ENCODE measurements around the gene MST1. TPM values are rescaled to one million over a fixed set of nuclear protein-coding genes. Genes with fewer than 3 reads are reported as not detected.

MST1 gene
- total and polyA plus RNA-seq, 9 of the 15 experiments (the other 6 are each of a cell fraction or from before 2014, with no cell fraction given) = 0.08 to 1.8 (median 0.40) TPM

DNA sequence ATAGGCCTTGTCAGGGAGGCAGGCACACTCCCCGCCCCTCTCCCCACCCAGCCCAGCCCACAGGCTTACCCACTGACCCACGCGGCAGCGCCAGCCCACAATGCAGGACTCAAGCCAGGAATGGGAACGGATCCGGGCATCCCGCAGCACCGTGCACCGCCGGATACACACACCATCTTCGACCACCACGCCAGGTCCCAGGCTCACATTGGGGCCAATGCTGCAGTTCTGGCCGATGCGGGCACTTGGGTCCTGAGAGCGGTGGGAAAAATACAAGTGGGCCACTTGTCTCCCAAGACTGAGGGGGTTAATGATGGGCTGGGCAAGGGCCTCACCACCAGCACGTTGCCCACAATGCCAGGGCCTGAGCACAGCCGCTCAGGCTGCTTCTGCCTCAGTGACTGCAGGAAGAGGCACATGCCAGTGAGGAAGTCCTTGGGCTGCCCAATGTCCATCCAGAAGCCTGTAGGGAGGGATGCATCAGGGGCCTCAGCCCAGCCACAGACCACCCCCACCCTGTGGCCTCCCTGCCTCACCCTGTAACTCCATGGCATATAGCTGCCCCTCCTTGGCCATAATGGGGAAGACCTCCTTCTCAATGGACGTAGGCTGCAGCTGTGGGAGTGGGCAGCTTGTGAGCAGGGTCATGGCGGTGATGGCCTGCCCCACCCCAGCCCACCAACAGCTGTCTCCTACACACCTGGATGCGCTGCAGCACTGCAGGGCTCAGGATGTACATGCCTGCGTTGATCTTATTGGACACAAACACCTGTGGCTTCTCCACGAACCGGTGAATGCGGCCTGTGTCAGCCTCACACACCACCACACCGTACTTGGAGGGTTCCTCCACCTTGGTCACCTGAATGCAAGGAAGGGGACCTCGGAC is 32.9 kb upstream of the MST1 start:
- H3K27ac ChIP-seq (ENCODE audit: extremely low read depth, low read depth, low read length) = peak overlapping the region; percentile 90; the same call in 1 of the 3 replicates
- DNase-seq (ENCODE audit: extremely low read depth in 1 of 4, low spot score in 3 of 4) = no peak

More for the DNA sequence above, 32.9 kb upstream of the MST1 start:
- 93% methylated on average over 15 of the region's 26 CpGs for WGBS (ENCODE audit: insufficient coverage, low coverage, missing lambda C conversion rate)
- in situ Hi-C loops (cut with MboI) = no loop called here
- Histone ChIP-seq H3K9me3 (replicated peaks; ENCODE audit: control insufficient read depth, insufficient read depth, low read depth, low read length) (no peaks in the 10 kb centered on the region), H2AFZ (ENCODE audit: low read depth, low read length) (no peak overlapping the region), H3K9me1 (ENCODE audit: control insufficient read depth, insufficient read depth, low read length) (no peaks in the 10 kb centered on the region), H3K79me2 (ENCODE audit: control insufficient read depth, insufficient read depth, low read length) (peaks cover 12% of the 10 kb centered on the region), H3K4me3 (peak overlapping the region; percentile 99), H3K4me1 (replicated peaks in 1 of 2; ENCODE audit: control insufficient read depth in 2 of 2, insufficient read depth in 2 of 2, low read length in 2 of 2) (peaks cover 2 to 41% of the 10 kb centered on the region in 2 experiments; a peak in 4 of 5 replicates), H4K20me1 (replicated peaks; ENCODE audit: control insufficient read depth, insufficient read depth, low read length) (0 out of 2 replicates have a peak, but pooled peaks cover 3% of the 10 kb centered on the region), H3K27me3 (ENCODE audit: control insufficient read depth in 2 of 2, insufficient read depth in 2 of 2, low read length in 2 of 2) (no peaks in the 10 kb centered on the region), H3K4me2 (ENCODE audit: insufficient read depth, low read length) (peak overlapping the region; percentile 93; the same call in 1 of the 2 replicates), H3K9ac (ENCODE audit: insufficient read depth in 1 of 2, low read depth in 2 of 2, low read length in 2 of 2) (peak overlapping the region; percentile 95 to 100; a peak in 3 of 4 replicates), H3K36me3 (ENCODE audit: control insufficient read depth, insufficient read depth, low read length) (peaks cover 63% of the 10 kb centered on the region; the same call in 2 of the 3 replicates)
- FAIRE-seq = no peak
- no peak for ATAC-seq
- intact Hi-C loops (cut with micrococcal nuclease) = loop anchor here (5.0 kb wide), 1 partner anchor 115 kb away; no protein-coding TSS in a partner anchor
- ChIA-PET POLR2A (no interaction called here), CTCF (ENCODE audit: low intra/inter-chr PET ratio) (no interaction called here)
- TF ChIP-seq SMARCC2 (IDR thresholded peaks at IDR 0.05; ENCODE audit: low read depth) = no peak
- TF ChIP-seq, protein P1, sequence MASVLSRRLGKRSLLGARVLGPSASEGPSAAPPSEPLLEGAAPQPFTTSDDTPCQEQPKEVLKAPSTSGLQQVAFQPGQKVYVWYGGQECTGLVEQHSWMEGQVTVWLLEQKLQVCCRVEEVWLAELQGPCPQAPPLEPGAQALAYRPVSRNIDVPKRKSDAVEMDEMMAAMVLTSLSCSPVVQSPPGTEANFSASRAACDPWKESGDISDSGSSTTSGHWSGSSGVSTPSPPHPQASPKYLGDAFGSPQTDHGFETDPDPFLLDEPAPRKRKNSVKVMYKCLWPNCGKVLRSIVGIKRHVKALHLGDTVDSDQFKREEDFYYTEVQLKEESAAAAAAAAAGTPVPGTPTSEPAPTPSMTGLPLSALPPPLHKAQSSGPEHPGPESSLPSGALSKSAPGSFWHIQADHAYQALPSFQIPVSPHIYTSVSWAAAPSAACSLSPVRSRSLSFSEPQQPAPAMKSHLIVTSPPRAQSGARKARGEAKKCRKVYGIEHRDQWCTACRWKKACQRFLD (CRISPR knock-in tag; IDR thresholded peaks at IDR 0.05) = no peak
- peak; percentile 53; the same call in 1 of the 2 replicates for TF ChIP-seq RBFOX2 (IDR thresholded peaks at IDR 0.05; ENCODE audit: low read depth, low read length)
- TF ChIP-seq, protein P2, sequence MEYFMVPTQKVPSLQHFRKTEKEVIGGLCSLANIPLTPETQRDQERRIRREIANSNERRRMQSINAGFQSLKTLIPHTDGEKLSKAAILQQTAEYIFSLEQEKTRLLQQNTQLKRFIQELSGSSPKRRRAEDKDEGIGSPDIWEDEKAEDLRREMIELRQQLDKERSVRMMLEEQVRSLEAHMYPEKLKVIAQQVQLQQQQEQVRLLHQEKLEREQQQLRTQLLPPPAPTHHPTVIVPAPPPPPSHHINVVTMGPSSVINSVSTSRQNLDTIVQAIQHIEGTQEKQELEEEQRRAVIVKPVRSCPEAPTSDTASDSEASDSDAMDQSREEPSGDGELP (CRISPR knock-in tag; IDR thresholded peaks at IDR 0.05; ENCODE audit: borderline replicate concordance) = no peak
- TF ChIP-seq POLR2A (conservative IDR thresholded peaks at IDR 0.05) = peak; percentile 27; the same call in 1 of the 2 replicates
- TF ChIP-seq PTRF (tag; IDR thresholded peaks at IDR 0.05) = no peak
- no peak for TF ChIP-seq ADNP (tag; IDR thresholded peaks at IDR 0.05)
- peak; percentile 74; the same call in 1 of the 2 replicates for TF ChIP-seq POLR2G (IDR thresholded peaks at IDR 0.05; ENCODE audit: low read depth, low read length)
- BruUV-seq (replicated peaks) = no TSS peak
